HG03135 (cell line): ENCODE measurements around the gene UHRF1.
"Not testable (repeated sequence)": the region's sequence is repeated elsewhere in the genome, so short reads cannot be mapped to it uniquely, and the experiment has no call there.

ENCODE experiments used
- ATAC-seq: cut with Tn5 transposase; IDR thresholded peaks from one replicate; pipeline ENCODE4 v1.9.1; 2021; ENCODE audit warnings: mild to moderate bottlenecking, moderate library complexity; ENCODE audit not compliant: unreplicated experiment

UHRF1 gene

GRCh38 chr19:4970558-4971423 lies 61.5 kb downstream of the UHRF1 start:
- no peak for ATAC-seq

- ATAC-seq, result no peak
Observed at GRCh38 chr19:4971424-4971793, 62.1 kb downstream of the UHRF1 start.

DNA sequence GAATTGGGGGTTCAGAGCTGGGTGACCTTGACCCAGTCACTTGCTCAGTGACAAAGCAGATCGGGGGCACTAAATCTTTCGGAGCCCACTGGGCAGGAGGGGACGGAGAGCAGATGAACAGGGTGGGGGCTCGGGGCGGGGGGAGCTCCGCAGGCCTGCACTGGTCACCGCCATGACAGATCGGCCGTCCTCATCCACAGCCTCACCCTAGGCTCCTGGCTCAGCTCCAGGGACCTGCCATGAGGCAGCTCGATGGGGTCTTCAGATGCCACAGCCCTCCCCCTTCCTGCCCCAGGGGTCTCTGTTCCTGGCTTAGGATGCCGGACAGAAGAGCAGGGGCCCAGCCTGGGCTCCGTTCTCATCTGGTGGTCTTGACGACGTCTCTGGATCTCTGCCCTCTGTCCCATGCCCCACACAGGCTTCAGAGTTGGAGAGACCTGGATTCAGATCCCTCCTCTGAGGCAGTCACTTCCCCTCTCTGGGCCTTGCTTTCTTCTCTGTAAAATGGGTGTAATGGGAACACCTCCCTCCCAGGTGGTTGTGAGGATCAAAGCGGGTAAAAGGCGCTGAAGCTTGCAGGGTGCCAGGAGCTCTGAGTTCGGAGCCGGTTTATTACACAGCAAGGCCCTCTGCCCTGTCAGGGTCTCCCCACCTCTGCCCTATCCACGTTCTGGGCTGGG lies 62.7 kb downstream of the UHRF1 start:
- no peak for ATAC-seq

- no peak for ATAC-seq
Observed at GRCh38 chr19:4972509-4973230, 63.4 kb downstream of the UHRF1 start.

DNA sequence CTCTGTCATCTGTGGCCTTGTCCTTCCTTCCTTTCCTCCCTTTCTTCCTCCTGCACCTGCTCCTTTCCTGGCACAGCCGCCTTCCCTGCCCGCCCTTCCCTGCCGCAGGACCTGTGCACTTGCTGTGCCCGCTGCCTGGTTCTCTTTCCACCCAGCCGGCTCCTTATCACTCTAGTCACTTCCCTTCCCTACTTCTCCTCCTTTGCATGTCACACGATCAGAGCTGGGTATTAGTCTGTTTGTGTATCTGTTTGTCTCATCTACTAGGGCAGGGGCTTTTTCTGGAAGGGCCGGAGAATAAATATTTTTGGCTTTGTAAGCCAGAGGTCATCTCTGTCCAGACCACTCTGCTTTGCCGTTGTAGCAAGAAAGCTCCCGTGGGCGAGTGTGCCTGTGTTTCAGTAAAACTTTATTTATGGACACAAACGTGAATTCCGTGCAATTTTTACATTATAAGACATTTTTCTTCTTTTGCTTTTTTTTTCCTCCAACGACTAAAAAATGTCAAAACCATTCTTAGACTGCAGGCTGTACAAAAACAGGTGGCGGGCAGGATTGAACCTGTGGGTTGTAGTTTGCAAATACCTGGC lies 65.7 kb downstream of the UHRF1 start:
- ATAC-seq, result no peak

DNA sequence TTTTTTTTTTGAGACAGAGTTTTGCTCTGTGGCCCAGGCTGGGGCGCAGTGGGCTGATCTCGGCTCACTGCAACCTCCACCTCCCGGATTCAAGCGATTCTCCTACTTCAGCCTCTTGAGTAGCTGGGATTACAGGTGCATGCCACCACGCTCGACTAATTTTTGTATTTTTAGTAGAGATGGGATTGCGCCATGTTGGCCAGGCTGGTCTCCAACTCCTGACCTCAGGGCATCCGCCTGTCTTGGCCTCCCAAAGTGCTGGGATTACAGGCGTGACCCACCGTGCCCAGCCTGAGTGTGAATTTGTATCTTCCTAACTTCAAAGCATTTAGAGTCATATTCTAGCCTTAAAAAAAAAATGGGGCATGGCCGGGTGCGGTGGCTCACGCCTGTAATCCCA lies 66.3 kb downstream of the UHRF1 start:
- not testable (repeated sequence) for ATAC-seq

DNA sequence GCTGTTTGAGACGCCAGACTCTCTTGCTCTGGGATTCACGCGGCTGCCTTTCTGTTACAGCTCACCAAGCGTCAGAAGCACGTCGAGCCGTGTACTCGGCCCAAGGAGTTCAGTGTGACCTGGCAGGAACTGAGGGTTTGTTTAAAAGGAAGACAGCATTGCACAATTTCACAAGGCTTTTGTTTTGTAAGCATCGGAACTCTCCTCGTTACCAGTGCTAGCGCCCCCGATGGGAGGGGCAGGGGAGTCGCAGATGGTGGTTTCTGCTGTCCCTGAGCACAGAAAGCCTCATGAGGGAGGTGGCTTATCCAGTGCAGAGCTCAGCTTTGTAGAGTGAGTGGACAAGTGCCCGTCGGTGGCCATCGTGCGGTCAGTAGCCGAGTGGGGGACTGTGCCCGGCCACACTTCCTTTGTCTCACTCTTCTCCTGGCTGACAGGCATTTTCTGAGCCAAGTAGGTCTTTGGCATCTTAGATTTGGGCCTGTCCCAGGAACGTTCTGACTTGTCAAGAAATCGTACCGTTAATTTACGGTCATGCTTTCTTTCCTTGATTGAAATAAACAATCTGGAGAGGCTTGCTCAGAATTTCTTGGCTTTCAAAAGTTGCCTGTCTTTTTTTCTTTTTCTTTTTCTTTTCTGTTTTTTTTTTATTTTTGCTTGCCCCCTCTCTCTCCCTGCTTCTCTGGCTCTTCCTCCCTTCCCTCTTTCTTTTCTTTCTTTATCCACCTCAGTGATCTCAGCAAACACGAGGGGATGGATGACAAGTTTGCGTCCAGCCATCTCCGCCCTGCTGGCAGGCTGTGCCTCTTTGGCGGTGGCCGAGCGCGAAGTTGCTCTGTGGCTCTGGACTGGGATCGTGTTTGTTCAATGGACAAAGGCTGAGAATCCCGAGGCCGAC lies 67.3 kb downstream of the UHRF1 start:
- ATAC-seq, result no peak

- ATAC-seq, result no peak
Observed at GRCh38 chr19:4977299-4978174, 68.2 kb downstream of the UHRF1 start.

- no peak for ATAC-seq
Observed at GRCh38 chr19:4979211-4979807, 70.0 kb downstream of the UHRF1 start.

DNA sequence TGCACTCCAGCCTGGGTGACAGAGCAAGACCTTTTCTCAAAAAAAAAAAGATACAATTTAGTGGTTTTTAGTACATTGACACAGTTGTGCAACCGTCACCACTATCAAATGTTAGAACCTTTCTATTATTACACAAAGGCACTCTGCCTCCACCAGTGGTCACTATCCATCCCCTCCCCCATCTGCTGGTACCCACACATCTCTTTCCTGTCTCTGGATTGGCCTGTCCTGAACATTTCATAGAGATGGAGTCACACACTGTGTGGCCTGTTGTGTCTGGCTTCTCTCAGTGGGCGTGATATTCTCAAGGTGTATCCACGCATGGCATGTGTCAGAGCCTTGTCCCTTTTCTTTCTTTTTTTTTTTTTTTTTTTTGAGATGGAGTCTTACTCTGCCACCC lies 70.8 kb downstream of the UHRF1 start:
- no peak for ATAC-seq

DNA sequence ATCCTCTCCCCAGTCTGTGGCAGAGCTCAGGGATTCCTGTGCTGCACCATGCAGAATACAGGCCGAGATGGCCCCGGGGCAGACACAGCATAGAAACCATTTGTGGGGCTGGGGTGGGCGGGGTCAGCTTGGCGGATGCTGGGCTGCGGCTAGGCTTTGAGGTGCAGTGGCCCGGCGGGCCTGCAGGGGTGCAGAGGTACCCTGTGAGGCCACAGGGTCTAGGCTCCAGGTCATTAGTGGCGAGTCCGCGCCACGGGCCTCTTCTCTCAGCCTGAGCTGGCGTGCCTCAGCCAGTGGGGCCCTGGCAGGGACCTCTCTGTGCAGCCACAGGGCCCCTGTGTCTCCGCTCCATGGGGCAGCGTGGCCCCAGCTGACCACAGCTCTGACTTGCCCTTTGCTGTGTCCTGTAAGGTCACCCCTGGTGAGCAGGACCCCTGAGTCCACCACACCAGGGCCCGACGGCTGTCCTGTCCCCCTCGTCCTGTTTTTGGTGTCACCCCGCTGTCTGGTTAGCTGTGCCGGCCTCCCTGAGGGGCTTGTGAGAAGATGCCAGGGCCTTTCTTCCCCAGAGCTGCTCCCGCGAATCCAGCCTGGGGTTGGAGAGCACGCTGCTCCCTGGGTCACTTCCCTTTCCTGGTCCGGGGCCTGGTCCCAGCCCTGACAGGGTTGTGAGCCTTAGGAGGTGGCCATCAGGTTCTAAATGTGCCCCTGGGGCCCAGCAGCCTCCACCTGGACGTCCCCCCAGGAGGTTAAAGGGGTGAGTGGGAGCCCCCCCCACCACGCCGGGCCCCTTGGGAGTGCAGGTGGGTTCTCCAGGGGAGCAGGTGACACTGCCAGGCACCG lies 71.8 kb downstream of the UHRF1 start:
- no peak for ATAC-seq

GRCh38 chr19:4981681-4981958 lies 72.3 kb downstream of the UHRF1 start:
- ATAC-seq, result no peak

DNA sequence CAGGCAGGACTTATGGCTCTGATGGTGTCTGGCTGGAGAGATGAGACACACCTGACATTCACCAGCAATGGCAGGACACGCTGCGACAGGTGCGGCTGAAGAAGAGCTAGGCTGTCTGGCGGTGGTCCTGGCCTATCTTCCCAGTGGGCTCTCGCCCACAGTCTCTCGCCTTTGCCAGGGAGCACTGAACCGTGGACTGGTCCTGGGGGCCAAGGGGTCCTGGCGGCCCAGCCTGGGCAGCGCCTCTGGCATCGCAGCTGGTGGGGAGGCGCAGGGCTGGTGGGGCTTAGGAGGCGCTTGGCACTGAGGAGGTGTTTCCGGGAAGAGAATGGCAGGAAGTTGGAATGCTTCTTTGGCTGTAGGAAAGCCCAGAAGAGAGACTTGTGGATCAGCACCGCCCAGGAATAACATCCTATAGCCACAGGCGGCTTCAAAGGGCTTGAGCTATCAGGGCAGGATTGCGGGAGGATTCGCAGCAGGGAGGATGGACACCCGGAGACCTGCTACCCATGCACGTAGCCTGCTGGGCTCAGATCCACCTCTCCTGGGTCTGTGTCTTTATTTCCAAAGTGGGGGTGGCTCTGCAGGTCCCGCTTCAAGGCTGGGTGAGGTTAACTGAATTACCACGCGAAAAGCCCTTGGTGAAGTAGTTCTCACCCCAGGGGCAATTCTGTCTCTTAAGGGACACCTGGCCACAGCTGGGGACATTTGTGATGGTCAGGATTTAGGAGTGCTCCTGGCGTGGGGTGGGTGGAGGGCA lies 74.2 kb downstream of the UHRF1 start:
- ATAC-seq, result no peak

DNA sequence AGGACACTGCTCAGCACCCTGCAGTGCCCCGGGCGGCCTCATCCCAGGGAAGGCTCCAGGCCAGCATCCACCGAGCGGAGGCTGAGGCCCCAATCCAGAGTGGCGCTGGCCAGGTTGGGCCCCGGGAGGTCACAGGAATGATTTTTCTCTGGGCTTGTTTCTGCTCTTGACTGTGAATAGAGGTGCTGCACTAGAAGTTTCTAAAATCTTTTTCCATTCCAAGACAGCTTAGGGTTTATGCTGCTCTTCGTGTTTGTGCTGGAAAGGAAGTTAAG lies 74.7 kb downstream of the UHRF1 start:
- no peak for ATAC-seq

DNA sequence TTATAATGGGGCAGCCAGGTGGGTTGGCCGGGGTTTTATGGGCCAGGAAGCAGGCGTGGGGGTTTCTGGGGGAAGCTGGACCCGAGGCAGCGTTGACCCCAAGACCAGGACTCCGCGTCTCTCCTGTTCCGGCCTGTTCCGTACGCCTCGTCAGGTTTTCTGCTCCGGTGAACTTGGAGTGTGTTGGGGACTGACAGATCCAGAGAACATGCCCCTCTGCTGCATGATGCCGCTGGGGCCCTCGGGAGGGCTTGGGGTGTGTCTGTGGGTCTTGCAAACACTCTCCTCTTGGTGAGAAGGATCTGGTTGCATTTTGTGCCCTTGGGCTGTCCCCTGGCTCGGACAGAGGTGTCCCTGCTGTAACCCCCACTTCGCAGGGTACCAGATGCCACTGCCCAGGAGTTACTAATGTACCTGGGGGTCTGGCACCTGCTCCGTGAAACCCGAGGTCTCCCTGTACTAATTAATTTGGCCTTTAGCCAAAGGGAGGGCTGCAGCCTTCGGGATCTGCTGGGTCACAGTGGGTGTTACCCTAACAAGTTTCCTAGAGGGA lies 75.2 kb downstream of the UHRF1 start:
- ATAC-seq, result no peak

GRCh38 chr19:4985551-4985991 lies 76.3 kb downstream of the UHRF1 start:
- ATAC-seq, result no peak

DNA sequence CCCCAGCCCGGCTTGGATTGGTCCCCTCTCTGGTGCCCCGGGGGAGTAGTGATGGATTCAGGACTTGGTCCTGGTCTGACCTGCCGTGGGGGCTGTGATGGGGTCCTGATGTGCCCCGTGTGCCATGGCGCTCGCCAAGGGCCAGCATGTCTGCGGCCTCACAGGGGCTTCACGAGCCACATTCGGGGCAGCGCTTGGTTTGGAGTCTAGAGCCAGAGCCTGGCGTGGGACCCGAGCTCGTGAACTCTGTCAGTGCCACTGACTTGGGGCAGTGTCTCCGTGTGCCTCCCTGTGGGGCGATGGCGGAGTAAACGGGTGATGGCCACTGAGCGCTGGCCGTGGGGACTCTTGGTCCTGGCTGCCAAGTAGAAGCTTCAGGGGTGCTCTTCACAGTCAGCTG lies 76.8 kb downstream of the UHRF1 start:
- no peak for ATAC-seq
